ENCODE data around the gene VPREB3.

DNA sequence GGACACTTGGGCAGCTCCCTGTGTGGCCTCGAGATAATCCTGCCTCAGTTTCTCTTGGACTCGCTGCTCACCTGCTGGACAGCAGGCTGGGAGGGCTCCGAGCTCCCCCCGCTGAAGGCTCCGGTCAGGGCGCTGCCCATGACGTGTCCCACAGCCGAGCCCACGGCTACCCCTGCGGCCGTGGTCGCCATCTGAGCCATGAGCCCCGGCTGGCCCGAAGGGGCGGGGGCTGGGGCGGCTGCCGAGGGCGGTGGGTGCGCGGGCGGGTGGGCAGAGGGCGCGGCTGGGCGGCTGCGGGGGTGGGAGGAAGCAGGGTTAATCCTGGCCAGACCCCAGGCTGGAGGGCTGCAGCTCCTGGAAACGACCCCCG lies 13.1 kb upstream of the VPREB3 start:
- TF ChIP-seq, protein P1, sequence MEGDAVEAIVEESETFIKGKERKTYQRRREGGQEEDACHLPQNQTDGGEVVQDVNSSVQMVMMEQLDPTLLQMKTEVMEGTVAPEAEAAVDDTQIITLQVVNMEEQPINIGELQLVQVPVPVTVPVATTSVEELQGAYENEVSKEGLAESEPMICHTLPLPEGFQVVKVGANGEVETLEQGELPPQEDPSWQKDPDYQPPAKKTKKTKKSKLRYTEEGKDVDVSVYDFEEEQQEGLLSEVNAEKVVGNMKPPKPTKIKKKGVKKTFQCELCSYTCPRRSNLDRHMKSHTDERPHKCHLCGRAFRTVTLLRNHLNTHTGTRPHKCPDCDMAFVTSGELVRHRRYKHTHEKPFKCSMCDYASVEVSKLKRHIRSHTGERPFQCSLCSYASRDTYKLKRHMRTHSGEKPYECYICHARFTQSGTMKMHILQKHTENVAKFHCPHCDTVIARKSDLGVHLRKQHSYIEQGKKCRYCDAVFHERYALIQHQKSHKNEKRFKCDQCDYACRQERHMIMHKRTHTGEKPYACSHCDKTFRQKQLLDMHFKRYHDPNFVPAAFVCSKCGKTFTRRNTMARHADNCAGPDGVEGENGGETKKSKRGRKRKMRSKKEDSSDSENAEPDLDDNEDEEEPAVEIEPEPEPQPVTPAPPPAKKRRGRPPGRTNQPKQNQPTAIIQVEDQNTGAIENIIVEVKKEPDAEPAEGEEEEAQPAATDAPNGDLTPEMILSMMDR (IDR thresholded peaks at IDR 0.05): no peak
- no peak for TF ChIP-seq POLR2A (IDR thresholded peaks at IDR 0.05)

Measured in breast epithelium (tissue), 3 donors.